Measurements from ENCODE around the gene DPP3.
"Not testable (repeated sequence)": the region's sequence is repeated elsewhere in the genome, so short reads cannot be mapped to it uniquely, and the experiment has no call there.

The DPP3 gene, protein sequence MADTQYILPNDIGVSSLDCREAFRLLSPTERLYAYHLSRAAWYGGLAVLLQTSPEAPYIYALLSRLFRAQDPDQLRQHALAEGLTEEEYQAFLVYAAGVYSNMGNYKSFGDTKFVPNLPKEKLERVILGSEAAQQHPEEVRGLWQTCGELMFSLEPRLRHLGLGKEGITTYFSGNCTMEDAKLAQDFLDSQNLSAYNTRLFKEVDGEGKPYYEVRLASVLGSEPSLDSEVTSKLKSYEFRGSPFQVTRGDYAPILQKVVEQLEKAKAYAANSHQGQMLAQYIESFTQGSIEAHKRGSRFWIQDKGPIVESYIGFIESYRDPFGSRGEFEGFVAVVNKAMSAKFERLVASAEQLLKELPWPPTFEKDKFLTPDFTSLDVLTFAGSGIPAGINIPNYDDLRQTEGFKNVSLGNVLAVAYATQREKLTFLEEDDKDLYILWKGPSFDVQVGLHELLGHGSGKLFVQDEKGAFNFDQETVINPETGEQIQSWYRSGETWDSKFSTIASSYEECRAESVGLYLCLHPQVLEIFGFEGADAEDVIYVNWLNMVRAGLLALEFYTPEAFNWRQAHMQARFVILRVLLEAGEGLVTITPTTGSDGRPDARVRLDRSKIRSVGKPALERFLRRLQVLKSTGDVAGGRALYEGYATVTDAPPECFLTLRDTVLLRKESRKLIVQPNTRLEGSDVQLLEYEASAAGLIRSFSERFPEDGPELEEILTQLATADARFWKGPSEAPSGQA

DNA sequence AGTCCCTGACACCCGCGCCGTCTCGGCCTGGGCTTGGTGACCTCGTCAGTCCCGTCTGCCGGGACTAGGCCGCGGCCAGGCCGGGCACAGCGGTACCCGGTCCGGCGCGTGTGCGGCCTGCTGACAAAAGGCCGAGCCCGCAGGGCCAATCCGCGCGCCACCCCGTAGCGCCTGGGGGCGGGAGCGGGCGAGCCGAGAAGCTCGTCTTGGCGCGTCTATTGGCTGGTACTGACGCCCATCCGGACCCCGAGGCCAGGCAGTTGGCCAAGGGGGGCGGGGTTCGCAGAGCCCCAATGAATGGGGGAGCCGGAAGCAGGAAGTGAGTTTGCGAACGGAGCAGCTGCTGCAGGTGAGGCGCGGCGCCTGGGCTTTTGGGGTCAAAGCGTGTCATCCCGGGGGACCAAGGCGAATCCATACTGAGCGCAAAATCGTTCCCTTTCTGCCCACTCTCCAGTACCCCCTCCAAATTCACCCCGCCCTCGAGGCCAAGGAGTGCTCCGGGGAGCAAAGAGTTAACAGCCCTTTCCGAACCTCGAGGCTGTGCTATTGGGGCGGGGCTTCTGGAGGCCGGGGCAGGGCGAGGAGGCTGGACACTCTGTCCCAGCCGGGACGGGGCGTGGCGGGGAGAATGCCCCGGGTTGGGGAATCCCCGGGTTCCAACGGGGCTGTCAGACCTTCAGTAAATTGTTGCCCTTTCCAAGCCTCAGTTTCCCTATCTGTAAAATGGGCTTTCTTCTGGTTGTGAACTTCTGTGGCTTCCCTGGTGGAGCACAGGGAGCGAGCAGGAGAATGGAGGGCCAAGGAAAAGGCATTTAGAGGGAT, at the start of gene DPP3:
Gene DPP3 (plus strand): TSS at position 318 of the 822 bp plus-strand sequence. CDS start 1,767 bp downstream, outside the sequence.
- no peaks in the 10 kb centered on the region for H3K4me1 ChIP-seq (ENCODE audit: insufficient read depth, poor library complexity, severe bottlenecking)

DNA sequence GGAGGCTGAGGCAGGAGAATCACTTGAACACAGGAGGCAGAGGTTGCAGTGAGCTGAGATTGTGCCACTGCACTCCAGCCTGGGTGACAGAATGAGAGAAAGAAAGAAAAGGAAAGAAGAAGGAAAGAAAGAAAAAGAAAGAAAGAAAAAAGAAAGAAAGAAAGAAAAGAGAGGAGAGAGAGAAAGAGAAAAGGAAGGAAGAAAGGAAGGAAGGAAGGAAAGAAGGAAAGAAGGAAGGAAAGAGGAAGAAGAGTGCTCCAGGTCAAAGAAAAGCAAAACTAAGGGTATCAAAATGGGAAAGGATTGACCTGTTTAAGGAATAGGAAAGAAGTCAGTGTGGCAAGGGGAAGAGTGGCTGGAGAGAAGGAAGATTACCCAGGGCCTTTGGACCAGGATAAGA, 48.9 kb upstream of the DPP3 start:
- not testable (repeated sequence) for H3K27ac ChIP-seq (ENCODE audit: poor library complexity, severe bottlenecking); H3K4me3 ChIP-seq (ENCODE audit: severe bottlenecking); H3K4me1 ChIP-seq (ENCODE audit: insufficient read depth, poor library complexity, severe bottlenecking); ATAC-seq (ENCODE audit: low read depth); DNase-seq (ENCODE audit: low spot score); H3K27me3 ChIP-seq (ENCODE audit: insufficient read depth, poor library complexity, severe bottlenecking); H3K9me3 ChIP-seq (ENCODE audit: severe bottlenecking)
- peaks cover 17% of the 10 kb centered on the region for H3K36me3 ChIP-seq (ENCODE audit: low read depth)

More for the DNA sequence above, at the start of gene DPP3:
- H3K9me3 ChIP-seq (ENCODE audit: severe bottlenecking): no peaks in the 10 kb centered on the region
- peaks cover 4% of the 10 kb centered on the region; the same call in 1 of the 2 replicates for H3K36me3 ChIP-seq (ENCODE audit: low read depth)
- TF ChIP-seq, protein P1, sequence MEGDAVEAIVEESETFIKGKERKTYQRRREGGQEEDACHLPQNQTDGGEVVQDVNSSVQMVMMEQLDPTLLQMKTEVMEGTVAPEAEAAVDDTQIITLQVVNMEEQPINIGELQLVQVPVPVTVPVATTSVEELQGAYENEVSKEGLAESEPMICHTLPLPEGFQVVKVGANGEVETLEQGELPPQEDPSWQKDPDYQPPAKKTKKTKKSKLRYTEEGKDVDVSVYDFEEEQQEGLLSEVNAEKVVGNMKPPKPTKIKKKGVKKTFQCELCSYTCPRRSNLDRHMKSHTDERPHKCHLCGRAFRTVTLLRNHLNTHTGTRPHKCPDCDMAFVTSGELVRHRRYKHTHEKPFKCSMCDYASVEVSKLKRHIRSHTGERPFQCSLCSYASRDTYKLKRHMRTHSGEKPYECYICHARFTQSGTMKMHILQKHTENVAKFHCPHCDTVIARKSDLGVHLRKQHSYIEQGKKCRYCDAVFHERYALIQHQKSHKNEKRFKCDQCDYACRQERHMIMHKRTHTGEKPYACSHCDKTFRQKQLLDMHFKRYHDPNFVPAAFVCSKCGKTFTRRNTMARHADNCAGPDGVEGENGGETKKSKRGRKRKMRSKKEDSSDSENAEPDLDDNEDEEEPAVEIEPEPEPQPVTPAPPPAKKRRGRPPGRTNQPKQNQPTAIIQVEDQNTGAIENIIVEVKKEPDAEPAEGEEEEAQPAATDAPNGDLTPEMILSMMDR (IDR thresholded peaks at IDR 0.05; ENCODE audit: poor library complexity, severe bottlenecking): no peak
- DNase-seq (ENCODE audit: low spot score) (peak; percentile 96), ATAC-seq (ENCODE audit: low read depth) (peak; percentile 86)
- no peaks in the 10 kb centered on the region for H3K27me3 ChIP-seq (ENCODE audit: insufficient read depth, poor library complexity, severe bottlenecking)
- peak within 1 kb of the TSS; percentile 48 for H3K4me3 ChIP-seq (ENCODE audit: severe bottlenecking)
- H3K27ac ChIP-seq (ENCODE audit: poor library complexity, severe bottlenecking): peak within 1 kb of the TSS; percentile 78

DNA sequence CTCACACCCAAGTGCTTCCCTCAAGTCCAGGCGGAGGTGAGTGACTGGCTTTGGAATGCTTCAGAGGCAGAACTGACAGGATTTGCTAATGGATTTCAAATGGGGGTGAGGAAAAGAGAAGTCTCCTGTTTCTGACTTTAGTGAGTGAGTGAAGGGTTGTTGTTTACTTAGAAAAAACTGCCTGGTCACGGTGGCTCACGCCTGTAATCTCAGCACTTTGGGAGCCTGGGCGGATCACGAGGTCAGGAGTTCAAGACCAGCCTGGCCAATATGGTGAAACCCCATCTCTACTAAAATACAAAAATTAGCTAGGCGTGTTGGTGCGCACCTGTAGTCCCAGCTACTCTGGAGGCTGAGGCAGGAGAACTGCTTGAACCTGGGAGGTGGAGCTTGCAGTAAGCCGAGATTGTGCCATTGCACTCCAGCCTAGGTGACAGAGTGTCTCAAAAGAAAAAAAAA, 48.3 kb upstream of the DPP3 start:
- ATAC-seq (ENCODE audit: low read depth): peak; percentile 48; the same call in 1 of the 3 replicates

DNA sequence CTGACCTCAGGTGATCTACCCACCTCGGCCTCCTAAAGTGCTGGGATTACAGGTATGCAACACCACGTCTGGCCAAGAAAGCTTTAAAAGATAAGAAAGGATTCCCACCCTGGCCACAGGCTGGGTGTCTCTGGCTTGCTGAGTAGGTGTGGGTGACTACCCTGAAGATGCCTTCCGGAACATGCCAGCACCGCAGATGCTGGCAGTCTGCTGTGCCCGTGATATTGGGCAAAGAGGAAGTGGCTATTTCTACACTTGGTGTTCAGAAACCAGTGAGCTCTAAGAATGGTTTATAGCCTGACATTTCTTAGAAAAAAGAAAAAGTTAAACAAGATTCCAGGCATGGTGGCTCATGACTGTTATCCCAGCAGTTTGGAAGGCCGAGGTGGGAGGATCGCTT, 47.6 kb upstream of the DPP3 start:
- Histone ChIP-seq H3K4me1 (ENCODE audit: insufficient read depth, poor library complexity, severe bottlenecking) (no peaks in the 10 kb centered on the region), H3K27ac (ENCODE audit: poor library complexity, severe bottlenecking) (no peak overlapping the region), H3K4me3 (ENCODE audit: severe bottlenecking) (no peak overlapping the region), H3K36me3 (ENCODE audit: low read depth) (peaks cover 29% of the 10 kb centered on the region), H3K27me3 (ENCODE audit: insufficient read depth, poor library complexity, severe bottlenecking) (no peaks in the 10 kb centered on the region), H3K9me3 (ENCODE audit: severe bottlenecking) (no peaks in the 10 kb centered on the region)
- DNase-seq (ENCODE audit: low spot score): no peak
- no peak for ATAC-seq (ENCODE audit: low read depth)
- TF ChIP-seq, protein P1 (IDR thresholded peaks at IDR 0.05; ENCODE audit: poor library complexity, severe bottlenecking): no peak

More for the DNA sequence above, 48.3 kb upstream of the DPP3 start:
- not testable (repeated sequence) for H3K27me3 ChIP-seq (ENCODE audit: insufficient read depth, poor library complexity, severe bottlenecking); H3K4me1 ChIP-seq (ENCODE audit: insufficient read depth, poor library complexity, severe bottlenecking); DNase-seq (ENCODE audit: low spot score); H3K9me3 ChIP-seq (ENCODE audit: severe bottlenecking); H3K4me3 ChIP-seq (ENCODE audit: severe bottlenecking); H3K27ac ChIP-seq (ENCODE audit: poor library complexity, severe bottlenecking)
- peaks cover 23% of the 10 kb centered on the region for H3K36me3 ChIP-seq (ENCODE audit: low read depth)

DNA sequence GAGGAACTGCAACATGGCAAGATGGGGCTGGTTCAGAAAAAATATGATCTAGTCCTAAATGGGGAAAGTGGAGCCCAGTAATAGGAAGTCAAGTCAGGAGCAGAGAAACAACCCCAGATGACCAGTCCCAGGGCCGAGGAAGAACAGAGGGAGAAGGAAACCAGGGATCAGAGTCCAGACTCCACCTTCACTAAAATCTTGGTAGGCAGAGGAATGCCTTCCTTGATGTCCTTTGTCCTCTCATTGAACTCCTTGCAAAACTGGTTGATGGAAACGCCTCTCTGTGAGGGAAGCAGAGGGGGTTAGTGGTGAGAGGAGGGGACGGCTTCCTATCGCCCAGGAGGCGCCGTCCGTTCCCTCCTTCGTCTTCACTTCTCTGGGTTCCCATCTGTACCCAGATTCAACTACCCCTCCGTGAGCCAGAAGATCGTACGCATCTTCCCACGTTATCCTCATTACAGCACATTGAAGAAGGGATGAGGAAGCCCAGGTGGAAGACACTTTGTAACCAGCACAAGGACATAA, 42.2 kb upstream of the DPP3 start:
- peak overlapping the region; percentile 40 for H3K27ac ChIP-seq (ENCODE audit: poor library complexity, severe bottlenecking)
- TF ChIP-seq, protein P1 (IDR thresholded peaks at IDR 0.05; ENCODE audit: poor library complexity, severe bottlenecking): no peak
- H3K4me1 ChIP-seq (ENCODE audit: insufficient read depth, poor library complexity, severe bottlenecking): peaks cover under 1% of the 10 kb centered on the region
- H3K36me3 ChIP-seq (ENCODE audit: low read depth): peaks cover 29% of the 10 kb centered on the region
- DNase-seq (ENCODE audit: low spot score) (no peak), ATAC-seq (ENCODE audit: low read depth) (no peak)
- no peaks in the 10 kb centered on the region for H3K27me3 ChIP-seq (ENCODE audit: insufficient read depth, poor library complexity, severe bottlenecking)
- H3K9me3 ChIP-seq (ENCODE audit: severe bottlenecking): no peaks in the 10 kb centered on the region
- peak overlapping the region; percentile 81 for H3K4me3 ChIP-seq (ENCODE audit: severe bottlenecking)

Measured in RWPE2 (cell line).